IPS-NIHi7 (cell line): ENCODE results near the gene PEX10.

Experiments
- DNase-seq: peaks from one replicate; pipeline ENCODE4 v3.0.0; 2012; ENCODE audit warnings: mixed read lengths; ENCODE audit errors: extremely low spot score

The PEX10 gene

DNA sequence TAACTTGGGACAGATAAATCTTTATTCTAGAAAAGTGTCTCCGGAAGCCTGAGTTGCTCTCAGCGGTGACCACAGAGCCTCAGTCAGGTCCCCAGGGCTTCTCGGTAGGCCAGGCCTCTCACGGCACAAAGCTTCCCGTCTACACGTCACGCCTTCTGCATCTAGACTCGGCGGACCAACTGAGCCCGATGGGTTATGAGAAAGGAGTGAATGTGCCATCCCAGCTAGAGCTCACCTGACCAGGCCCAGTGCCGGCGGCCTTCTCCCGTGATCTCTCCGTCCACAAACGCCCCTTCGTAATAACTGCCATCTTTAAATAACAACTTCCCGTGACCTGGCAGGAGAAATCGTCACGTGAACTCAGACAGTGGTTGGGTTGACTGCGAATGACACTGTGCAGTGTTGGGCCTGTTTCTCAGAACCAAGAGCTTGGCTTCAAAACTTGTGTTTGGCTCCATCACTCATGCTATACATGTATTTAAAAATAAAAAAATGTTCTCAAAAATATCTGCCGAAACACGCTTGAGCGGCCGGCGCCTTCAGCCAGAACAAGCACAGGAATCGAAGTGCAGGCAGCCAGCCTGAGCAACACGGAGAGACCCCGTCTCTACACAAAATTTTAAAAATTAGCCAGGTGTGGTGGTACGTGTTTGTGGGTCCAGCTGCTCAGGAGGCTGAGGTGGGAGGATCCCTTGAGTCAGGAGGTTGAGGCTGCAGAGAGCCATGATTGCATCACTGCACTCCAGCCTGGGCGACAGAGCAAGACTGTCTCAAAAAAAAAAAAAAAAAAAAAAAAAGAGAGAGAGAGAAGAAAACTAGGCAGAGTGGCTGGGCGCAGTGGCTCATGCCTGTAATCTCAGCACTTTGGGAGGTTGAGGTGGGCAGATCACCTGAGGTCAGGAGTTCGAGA lies 24.1 kb downstream of the PEX10 start:
- DNase-seq: no peak

GRCh38 chr1:2386636-2387611 lies 25.4 kb downstream of the PEX10 start:
- no peak for DNase-seq

DNA sequence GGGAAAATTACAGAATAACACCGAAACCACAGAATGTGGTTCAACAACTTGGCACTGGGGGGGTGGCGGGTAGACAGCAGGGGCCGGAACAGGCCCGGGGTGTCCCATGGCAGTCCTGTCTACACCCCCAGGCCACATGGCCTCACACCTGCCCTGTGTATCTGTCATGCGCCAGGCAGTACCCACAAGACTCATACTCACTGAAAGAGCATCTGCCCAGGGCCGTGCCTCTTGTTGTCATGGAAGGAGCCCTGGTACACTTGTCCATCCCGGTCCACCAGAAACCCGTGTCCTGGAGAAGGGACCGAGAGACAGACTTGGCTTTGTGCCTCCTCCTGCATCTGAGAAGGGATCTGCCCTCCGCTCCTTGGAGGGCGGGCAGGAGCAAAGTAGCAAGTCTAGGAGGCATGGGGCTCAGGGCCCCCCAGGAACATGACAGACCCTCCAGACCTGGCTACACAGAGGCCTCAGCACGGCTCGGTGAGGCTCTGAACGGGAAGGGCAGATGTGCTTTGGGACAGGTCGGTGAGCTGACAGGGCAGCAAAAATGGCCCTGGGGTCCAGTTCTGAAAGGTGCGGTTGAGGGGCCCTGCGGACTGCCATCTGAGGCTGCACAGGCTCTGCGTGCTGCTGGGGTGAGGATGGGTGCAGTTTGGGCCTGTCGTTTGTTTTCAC lies 26.6 kb downstream of the PEX10 start:
- no peak for DNase-seq

GRCh38 chr1:2384941-2385481 lies 27.4 kb downstream of the PEX10 start:
- no peak for DNase-seq

DNA sequence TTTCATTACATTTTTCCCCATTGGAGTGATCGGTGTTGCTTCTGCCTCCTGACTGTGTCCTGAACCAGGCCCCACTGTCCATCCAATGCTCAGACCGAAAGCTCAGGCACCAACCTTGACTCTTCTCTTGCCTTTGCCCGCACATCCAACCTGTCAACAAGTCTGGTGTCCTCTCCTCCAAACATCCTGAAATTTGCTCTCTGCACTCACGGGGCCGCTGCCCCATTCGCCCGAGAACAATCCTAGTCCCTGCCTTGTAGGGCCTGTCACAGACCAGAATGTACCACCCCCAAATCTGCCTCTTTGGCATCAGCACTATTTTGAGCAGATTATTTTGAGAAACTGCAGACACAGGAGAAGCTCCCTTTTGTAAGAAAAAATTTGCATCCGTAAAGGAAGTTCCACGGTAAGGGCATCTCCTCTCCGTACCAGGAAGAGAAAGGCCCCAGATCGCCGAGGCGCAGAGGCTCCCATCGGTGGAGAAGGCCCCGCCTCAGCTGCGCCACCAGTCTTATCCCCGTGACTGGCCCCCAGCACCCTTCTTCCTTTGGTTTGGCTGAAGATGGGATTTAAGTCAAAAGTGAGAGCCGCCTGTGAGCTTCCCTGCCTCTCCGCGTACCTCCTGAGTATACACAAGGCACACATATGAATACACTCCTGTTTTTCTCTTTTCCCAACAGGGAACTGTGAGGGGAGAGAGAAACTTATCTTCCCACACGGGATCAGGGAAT lies 28.1 kb downstream of the PEX10 start:
- DNase-seq: no peak

GRCh38 chr1:2383576-2383975 lies 28.8 kb downstream of the PEX10 start:
- no peak for DNase-seq

DNA sequence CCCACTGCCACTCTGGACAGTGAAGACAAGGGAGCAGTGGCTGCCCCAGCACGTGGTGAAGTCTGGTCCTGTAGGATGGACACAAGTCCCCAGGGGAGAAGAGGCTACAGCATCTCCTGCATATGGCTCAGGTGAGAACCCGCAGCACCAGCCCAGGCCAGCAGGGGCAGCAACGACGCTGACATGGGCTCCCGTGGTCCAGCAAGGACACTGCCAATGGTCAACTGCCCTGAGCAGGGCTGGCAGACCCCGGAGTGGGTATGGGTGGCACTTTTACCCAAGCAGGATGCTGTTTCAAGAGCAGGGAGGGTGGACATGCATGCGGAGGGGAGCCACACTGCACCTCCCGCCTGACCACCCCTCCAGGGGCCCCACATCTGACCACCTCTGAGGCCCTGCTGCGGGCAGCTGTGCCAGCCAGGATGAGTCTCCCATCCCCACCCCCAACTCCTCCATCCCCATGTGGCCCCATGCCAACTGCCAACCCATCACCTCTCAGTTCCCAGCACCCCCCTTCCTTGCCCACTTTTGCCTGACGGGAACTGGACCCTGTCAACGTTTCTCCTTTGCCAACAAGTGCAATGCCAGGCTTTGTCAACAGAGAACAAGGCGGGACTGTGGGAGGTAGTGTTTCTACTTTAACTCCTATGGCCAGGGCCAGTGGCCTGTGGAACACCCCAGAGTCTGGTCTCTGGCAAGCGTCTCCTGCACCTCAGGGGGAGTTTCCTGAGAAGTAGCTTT lies 29.6 kb downstream of the PEX10 start:
- peak; percentile 89 for DNase-seq

DNA sequence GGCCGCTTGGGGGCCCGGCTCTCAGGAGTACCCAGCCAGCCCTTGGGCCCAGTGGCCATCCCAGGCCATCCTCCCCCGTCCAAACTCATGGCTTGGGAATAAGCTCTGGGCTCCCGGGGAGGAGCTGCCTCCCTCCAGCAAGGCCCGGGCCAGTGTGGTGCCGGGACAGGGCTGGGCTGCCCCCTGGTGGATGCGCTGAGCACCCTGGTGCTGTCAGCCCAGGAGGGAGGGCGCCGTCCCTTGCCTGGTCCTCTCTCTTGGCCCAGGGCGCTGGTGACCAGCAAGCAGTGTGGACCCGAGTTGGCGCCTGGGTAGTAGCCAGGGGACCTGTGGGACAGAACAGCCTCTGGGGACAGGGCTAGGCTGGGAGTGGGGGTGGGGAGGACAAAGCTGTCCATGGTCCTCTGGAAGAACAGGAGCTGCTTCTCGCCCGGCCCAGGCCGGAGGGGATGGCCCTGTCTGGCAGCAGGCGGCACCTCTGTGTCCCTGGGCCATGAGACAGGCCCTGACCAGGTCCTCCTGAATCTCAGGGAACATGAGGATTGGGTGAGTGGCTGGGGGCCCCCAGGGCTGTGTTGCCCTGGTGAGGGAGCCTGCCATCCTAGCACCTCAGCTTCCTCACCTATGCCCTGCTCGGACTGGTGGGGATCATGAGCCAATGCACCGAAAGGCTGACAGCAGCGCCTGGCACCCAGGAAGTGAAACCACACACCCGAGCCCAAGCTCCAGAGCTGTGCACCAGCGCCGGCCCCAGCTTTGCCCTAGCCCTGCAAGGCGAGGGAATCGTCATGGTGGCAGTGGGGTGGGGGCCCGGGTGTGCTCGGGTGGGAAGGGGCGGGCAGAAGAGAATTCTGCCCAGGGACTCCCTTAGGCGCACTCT lies 30.4 kb downstream of the PEX10 start:
- peak; percentile 98 for DNase-seq

GRCh38 chr1:2380816-2381591 lies 31.4 kb downstream of the PEX10 start:
- no peak for DNase-seq

- no peak for DNase-seq
These were observed 32.5 kb downstream of the PEX10 start for GRCh38 chr1:2379733-2380404.

DNA sequence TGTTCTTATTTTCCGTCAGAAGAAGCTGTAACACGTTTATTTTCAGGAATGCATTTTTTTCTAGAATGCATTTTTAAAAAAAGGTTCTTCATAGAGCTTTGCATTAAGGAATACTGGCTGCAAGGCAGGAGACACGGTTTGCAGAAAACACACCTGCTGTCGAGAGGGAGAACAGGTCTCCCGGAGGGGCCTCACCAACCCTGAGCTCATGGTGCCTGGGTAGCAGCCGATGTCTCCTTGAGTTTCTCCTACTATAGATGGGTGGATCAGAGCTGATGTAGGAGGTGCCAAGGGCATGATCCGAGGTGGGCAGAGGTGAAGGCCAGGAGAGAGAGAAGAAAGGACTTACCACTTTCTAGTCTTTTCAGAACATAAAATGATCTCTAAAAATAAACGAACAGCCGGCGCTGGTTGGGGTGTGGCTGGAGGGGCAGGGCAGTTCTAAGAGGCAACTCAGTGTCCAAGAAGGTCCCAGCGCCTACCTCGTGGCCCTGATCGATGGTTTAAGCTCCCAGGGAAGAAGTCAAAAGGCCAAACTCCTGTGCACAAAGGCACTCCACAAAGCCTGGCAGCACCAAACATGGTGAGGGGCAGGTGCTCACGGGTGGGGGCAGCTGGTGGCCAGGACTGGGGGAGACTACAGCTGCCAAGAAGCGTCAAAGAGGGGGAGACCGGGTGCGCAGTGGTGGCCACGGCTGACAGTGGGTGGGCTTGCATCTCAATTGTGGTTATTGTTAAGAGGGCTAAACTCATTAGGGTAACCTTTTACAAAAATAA lies 33.2 kb downstream of the PEX10 start:
- DNase-seq: no peak

DNA sequence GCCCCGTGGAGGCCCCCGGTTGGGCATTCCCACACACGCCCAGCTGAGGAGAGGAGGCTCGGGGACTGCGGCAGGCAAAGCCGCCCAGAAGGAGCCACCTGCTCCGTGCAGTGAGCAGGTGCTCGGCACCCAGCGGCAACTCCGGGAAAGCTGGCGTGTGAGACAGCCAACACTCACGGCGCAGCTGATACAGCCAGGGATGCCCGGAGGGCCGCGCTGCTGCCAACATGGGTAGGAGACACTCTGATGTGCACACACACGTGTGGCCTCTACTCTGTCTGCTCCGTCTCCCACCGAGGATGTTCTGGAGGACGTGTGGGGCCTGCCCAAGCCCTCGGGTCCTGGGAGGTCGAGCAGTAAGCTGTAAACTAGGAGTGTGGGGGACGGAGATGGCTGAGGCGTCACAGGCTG lies 33.9 kb downstream of the PEX10 start:
- DNase-seq: no peak

- DNase-seq: no peak
These were observed 34.5 kb downstream of the PEX10 start for GRCh38 chr1:2377751-2378440.

- no peak for DNase-seq
These were observed 35.3 kb downstream of the PEX10 start for GRCh38 chr1:2376931-2377672.

GRCh38 chr1:2376261-2376741 lies 36.1 kb downstream of the PEX10 start:
- no peak for DNase-seq

DNA sequence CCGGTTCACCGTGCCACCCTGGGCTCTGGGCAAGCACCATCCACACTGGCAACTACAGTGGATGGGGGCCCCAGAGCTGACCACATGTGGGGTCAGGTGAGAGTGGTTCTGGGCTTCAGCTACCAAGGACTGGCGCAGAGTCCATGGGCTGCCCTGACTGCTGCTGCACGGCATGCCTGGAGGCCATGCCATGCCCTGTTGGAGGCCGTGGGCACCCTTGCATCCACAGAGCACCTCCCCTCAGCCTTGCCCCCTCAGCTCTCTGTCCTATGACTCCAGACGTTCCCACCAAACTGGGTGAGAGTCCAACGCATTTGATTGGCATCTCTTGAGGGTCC lies 36.5 kb downstream of the PEX10 start:
- no peak for DNase-seq
